COR-L47 (cell line): Measurements from ENCODE around the gene FDX2.
"Not testable (repeated sequence)": the region's sequence is repeated elsewhere in the genome, so short reads cannot be mapped to it uniquely, and the experiment has no call there.

Experiments
- DNase-seq: peaks from one replicate; lab custom pipeline; 2025; lab: John Stamatoyannopoulos, UW

The FDX2 gene

DNA sequence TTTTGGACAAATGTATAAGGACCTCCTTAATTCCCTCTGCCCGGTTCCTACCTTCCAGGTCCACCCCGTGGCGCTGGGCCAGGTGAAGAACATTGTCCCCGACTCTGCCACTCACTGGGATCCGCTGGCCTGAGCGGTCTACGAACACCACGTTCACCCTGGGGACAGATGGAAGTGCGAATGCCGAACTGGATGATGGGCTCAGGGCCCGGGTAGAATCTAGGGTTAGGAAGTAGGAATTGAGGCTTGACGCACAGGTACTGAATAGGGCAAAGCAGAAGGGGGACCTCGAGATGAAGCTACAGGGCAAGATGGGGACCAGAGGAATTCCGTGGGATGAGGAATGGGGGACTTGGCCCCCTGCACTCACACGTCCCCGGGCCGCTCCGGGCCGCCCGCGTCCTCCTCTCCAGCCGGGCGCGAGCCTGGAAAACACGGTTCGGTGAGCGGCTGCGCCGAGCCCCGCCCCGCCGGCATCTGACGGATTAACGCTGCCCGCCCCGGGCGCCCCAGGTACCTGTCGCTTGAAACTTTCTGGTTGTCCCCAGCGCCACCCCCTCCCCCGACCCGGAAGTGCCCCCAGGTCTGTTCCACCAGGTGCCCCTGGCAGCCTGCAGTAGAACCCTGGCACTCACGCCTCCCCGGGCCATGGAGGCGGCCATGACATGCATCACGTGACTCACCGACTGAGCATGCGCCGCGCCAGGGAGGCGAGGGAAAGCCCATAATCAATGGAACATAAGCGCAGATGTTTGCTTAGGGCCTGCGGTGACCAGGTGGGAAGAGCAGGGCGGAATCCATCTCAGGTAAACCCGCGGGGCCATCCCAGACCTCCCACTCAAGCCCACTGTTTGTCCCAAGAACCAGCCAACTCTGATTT lies at the start of gene FDX2:
Gene FDX2, minus strand, starts transcription at position 681 of the 880 bp plus-strand sequence. Its CDS starts 19 bp downstream, at position 662.
- DNase-seq: peak; percentile 88

DNA sequence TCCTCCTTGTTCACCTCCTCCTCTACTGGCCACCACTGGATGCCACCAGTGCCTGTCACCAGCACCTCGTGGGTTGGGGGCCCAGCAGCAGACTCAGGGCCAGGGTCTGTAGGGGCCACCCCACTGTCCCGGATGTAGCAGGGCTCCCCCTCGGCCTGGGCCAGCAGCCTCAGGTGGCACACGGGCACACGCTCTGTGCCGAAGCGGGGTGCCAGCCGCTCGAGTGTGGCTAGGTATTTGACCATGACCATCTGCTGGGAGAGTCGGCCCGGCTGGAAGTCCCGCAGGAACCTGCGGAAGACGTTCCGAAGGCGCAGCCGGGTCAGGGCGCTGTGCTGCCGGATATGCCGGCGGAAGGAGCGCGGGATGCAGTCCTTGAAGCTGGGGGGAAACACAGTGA lies 49.7 kb upstream of the FDX2 start:
- DNase-seq: no peak

DNA sequence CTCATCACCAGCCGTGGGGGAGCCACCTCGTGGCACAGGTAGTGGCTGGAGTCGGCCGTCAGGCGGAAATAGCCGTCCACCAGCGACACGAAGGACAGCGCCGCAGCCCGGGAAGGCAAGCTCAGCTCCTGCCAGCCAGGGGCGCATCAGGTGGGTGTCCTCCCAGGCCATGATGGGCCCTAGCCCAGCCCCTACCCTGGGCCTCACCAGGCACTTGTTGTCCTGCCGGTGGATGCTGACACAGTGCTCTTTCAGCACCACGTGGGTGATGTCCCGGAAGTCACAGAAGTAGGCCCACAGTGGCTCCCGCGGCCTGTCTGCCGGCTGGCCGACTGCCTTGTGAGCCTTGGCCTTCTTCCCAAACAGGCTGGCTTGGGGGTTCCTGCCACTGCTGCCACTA lies 48.8 kb upstream of the FDX2 start:
- no peak for DNase-seq

DNA sequence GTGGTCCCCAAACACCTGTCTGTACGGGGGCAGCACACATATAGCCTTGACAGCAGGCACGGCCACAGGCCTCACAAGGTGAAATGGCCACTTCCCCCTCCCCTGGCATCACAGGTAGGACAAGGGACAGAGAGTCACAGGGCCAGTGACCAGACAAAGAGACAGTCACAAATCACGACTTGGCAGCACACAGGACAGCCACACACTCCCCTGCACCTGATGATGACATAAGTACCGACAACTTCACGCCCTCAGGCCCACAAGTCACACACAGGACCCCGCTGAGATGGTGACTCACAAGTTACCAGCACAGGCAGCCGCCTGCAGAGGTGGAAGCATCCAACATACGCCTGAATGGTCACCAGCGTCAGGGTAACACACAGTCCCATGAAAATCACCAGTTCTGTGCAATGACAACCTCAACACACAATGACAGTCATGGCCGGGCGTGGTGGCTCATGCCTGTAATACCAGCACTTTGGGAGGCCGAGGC lies 48.0 kb upstream of the FDX2 start:
- no peak for DNase-seq

DNA sequence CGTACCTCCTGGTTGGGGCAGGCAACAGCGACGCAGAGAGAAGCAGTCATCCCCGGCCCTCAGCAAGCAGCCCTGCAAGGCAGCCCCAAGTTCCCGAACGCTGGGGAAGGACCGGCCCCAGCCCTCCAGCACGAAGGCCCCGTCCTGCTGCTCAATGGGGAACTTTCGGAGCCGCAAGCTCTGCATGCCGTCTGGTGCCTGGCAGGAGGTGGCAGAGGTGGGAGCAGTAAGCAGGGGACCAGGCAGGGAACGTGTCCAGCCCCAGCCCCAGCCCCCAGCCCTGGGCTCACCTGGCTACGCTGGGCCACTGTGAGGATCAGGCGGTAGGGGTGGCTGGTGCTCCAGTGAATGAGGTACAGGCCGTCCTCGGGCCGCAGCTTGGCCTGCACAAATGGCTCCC lies 46.4 kb upstream of the FDX2 start:
- no peak for DNase-seq

DNA sequence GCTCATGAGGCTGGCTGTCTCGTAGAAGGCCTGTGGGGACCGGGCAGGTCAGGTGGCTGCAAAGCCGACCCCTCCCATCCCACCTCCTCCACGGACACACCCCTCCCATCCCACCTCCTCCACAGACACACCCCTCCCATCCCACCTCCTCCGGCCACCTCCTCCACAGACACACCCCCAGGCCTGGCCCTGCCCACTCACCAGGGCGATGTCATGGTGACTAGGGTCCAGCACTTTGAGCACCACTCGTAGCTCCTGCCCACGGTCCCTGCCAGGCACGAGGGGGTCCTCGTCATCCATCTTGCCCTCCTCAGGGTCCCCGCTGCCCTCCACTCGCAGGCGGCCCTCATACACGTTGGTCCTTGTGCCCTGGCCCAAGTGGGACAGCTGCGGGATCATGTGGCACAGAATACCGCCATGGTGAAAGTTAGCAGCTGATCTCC lies 45.8 kb upstream of the FDX2 start:
- no peak for DNase-seq

DNA sequence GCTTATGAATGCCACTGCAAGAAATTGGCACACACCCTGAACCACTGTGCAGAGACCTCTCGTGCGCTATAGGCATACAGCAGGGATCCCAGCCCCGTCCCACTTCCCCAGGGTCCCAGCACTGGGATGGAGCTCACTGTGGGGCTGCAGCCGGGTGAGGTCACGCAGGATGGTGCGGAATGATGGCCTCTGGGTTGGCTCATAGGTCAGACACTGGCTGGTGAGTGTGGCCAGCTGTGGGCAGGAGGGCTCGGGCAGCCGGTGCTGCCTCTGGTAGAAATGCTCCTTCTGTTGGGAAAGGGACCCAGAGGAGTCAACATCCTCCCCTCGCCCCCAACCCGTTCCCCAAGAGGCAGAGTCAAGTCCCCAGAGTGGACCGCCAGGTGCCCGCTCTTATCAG lies 40.6 kb upstream of the FDX2 start:
- no peak for DNase-seq

DNA sequence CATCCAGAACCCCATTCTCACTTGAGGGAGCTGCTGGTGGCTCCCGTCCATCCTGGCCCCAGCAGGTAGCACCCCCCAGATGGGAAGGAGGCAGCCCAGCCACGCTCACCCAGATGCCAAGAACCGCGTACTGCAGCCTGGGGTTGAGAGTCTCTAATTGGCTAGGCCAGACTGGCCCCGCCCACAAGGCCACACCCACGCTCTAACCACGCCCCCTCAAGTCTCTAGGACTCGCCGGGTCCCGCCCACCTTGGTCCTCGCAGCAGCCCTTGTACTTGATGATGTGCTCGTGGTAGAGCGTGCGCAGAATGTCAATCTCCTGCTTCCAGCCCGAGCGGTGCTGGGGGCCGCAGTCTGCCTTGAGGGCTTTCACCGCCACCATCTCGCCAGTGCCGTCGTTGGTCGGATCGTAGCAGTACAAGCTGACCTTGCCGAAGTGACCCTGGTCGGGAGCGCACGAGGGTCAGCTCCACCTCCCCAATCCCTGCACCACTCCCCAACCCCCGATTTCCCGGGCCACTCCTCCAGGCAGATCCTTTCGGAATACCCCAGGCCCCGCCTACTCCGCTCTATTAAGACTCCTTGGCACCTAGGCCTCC lies 38.1 kb upstream of the FDX2 start:
- DNase-seq: no peak

DNA sequence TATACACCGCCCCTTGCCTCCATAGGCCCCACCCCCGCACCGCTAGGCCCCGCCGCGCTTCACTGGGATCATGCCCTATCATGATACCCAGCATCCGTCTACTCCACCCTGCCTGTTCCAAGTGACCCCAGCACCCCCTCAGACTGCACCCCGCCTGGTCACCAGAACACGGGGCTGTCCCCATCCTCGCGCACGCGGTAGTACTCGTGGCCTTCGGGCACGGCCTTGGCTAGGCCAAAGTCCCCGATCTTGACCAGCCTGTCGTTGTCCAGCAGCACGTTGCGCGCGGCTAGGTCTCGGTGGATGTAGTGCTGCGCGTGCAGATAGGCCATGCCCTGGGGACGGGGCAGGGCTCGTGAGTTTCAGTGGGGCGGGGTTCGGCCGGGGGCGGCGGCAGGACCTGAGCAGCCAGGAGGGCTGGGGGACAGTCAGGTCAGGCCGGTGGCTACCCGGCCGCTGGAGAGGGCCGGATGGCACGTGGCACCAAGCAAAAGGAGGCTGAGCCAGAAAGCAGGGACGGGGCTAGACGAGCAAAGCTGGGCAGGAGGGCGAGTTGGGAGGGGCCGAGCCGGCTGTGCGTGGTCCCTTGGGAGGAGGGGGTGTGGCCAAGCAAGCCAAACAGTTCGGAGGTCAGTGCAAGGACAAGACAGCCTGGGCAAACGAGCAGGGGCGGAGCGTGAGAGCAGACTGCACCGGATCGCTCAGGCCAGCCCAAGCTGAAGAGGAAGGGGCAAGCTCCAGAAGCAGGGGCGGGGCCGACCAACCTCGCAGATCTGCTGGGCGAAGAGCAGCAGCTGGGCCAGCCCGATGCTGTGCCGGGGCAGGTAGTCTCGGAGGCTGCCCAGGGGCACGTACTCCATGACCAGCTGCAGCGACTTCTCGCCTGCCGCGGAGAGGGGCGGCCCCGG lies 37.2 kb upstream of the FDX2 start:
- no peak for DNase-seq

DNA sequence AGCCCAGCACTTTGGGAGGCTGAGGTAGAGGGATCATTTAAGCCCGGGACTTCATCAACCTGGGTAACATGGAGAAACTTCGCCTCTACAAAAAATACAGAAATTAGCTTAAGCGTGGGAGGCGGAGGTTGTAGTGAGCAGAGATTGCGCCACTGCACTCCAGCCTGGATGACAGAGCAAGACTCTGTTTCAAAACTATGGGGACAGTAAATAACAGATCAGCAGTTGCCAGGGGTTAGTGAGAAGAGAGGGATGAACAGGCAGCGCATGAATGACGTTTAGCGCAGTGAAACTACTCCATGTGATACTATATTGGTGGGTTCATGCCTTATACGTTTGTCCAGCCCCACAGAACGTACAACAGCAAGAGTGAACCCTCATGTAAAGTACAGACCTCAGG lies 30.7 kb upstream of the FDX2 start:
- DNase-seq: no peak

DNA sequence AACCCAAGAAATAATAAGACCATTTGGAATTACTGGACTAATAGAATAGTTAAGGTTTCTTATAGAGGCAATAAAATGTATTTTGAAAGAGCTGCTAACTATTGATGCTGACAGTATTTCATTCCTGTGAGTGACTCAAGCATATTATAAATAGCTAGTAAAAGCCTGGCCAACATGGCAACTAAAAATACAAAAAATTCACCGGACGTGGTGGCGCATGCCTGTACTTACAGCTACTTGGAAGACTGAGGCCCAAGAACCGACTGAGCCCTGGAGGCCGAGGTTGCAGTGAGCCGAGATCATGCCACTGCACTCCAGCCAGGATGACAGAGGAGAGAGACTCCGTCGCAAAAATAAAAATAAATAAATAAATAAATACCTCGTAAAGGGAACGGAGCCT lies 29.0 kb upstream of the FDX2 start:
- no peak for DNase-seq

DNA sequence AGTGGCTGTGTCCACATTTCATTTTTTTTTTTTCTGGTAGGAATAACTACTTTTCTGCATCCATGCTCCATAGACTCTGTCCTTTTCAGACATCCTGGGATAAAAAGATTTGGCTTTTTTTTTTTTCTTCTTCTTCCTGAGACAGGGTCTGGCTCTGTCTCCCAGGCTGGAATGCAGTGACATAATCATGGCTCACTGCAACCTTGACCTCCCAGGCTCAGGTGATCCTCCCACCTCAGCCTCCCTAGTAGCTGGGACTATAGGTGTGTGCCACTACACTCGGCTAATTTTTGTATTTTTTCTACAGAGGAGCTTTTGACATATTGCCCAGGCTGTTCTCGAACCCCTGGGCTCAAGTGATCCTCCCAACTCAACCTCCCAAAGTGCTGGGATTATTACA lies 27.7 kb upstream of the FDX2 start:
- no peak for DNase-seq

DNA sequence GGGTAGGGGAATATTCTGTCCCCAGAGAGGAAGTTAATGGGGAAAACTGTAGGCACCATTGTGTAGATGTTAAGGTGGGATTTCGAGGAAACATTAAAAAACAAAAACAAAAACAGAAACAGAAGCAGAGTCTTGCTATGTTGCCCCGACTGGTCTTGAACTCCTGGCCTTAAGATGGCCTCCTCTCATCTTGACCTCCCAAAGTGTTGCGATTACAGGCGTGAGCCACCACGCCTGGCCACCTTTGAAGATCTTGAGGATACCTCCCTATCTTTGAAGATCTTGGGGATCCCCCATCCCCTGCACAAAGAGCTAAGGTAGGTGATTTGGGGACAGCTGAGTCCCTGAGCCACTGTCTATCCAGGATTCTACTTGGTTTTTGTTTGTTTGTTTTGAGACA lies 24.2 kb upstream of the FDX2 start:
- DNase-seq: no peak

DNA sequence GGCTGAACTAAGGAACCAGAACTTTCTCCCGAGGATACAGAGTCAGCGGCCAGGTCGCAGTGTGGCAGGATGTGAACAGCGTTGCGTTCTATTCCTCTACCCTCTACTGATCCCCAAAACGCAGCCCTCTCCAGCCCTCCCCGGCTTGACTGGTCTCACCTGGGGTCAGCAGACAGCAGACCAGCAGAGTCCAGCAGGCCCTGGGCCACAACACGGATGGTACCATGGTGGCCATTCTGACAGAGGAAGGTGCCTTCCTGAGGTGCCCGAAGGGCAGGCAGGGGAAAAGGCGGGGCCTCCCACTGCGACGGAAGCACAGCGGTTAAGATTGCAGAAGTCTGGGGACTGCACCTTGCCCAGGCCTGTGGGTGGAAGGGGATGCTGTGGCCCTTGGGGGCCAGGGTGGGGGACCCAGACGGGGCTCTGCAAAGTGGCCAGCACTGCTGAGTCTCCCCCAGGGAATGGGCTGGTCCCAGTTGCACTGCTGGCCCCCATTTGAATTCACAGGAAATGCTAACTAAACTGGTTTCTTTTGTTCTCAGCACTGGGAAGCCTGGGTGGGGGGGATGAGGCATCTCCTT lies 23.7 kb upstream of the FDX2 start, which contains the start of gene ICAM3:
Gene ICAM3, minus strand, starts transcription at position 245 of the 581 bp plus-strand sequence. Its CDS starts 10 bp downstream, at position 235.
- DNase-seq: no peak

DNA sequence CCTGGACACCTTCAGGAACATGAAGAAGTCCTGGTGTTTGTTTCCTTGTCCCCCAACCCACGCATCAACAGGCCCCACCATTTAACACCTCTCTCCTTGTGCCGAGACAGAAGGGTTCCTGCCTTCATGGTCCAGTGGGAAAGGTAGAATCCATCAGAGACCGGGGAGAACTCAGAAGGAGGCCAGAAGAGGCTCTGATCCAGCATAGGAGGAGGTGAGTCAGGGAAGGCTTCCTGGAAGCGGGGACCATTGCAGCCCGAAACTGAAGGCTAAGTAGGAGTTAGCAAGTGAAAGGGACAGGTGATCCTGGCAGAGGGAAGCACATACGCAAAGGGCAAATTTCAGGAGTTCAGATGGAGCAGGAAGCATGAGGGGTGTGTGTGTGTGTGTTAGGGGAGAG lies 23.1 kb upstream of the FDX2 start:
- DNase-seq: no peak

DNA sequence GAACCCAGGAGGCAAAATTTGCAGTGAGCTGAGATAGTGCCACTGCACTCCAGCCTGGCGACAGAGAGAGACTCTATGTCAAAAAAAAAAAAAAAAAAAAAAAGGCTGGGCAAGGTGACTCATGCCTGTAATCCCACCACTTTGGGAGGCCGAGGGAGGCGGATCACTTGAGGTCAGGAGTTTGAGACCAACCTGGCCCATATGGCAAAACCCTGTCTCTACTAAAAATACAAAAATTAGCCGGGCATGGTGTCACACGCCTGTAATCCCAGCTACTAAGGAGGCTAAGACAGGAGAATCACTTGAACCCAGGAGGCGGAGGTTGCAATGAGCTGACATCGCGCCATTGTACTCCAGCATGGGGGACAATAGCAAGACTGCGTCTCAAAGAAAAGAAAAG lies 20.9 kb upstream of the FDX2 start:
- DNase-seq: not testable (repeated sequence)

DNA sequence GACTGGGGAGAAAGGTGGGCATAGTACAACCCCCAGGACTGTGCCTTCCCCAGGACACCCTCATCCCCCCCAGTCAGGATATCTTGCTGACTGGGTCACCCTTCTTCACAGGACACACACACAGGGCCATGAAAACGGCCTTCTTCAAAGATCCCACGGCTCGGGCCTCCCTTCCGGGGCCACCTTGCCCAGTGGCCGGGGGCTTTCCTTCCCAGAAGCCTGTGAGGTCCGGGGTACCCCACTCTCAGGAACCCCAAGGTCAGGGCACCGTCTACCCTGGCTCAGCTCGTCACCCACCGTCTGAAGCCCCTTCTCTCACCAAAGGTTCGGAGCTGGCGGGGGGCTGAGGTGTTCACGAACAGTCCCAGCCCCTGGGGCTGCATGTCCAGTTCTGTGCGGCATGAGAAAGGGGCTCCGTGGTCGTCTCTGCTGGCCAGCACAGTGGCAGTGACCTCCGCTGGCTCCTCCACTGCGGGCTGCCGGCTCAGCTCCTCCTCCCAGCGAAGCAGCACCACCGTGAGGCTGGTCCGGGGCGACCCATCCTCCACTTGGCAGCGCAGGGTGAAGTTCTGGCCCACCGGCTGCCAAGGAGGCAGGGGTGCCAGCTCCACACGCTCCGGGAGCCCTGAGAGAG lies 19.7 kb upstream of the FDX2 start:
- no peak for DNase-seq

DNA sequence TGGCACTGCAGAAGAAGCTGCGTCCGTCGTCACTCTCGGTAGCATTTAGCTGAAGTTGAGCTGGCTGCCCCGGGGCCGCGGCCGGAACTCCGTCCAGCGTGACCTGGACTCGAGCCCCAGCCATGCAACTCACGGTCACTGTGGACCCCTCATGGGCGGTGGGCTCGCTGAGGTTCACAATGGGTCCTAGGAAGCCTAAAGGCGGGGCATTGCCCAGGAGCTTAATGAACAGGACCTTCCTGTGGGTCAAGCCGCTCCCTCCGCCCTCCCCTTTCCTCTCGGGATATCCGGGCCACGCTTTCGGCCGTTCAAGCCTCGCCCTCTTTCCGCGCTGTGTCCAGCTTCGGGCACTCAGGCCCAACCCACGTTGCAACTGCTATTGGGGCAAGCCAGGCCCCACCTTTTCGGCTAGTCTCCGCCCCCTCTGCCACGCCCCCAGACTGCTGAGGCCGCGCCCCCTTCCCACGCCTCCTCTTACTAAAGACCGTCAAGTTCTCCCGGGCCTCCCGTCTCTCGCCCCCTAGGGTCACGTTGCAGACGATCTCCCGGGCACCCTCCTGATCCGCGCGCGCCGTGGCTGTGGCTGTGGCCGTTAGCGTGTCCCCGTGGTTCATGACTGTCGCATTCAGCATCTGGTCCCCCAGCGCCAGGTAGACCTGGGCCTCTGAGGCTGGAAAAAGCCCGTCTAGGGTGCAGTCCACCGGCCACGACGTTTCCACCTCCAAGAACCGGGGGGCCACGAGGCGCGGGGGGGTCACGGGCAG lies 19.0 kb upstream of the FDX2 start:
- peak; percentile 32 for DNase-seq

DNA sequence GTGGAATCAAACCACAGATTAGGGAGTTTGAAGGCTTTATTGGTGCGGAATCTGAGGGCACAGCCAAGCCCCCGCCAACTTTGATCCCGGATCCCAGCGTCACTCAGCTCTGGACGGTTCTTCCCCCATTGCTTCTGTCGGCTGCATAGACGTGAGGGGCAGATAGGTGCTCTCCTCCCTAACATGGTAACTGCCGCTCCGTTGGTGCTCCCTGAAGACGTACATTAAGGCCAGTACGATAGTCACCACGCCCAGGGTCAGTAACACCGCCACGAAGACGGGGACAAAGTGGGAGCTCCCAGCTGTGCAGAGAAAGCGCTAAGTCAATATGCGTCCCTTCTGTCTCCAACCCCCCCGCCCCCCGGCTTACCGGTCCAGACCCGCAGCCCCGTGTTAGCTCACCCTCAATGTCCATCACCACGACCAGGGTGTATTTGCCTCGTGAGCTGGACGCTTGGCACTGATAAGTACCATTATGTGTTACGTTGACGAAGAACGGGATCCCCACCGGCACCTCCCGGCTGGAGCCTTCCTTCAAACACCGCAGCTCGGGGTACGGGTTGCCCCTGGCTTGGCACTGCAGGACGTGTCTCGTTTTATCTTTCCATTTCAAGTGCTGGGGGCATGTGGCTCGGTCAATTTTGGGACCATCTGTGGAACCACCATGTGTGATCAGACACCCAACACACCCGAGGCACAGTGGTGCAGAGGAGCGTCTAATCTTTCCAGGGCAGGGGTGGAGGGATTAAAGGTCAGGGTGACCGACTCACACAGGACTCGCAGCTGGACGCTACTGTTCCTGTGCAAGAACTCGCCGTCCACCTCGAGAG lies 18.2 kb upstream of the FDX2 start:
- DNase-seq: no peak
